Measurements from ENCODE around the gene TMIGD1.

The TMIGD1 gene

DNA sequence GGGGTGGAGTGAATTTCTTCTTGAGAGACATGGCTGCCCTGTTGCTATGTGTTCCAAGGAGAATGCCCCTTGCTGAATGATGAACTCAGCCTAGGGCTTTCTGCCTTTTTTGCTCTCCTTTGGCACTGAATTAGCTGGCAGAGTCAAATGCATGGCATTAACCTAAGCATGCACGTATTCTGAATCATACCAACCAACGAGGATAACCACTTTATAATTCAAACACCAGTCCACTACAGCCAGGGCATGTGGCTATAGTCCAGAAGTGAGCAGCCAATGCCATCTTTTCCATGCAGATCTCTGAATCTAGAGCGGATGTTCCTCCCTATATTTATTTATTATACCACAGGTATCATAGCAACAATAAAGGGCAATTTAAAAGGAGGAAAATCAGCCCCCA, 15.7 kb downstream of the TMIGD1 start:
- DNase-seq (ENCODE audit: insufficient read length, low spot score) (no peak), FAIRE-seq (no peak)
- no peak for TF ChIP-seq SPI1 (IDR thresholded peaks at IDR 0.05; ENCODE audit: low read depth, low read length)
- no peak for TF ChIP-seq TAF1 (IDR thresholded peaks at IDR 0.05; ENCODE audit: low read depth, low read length)
- TF ChIP-seq POLR2A (IDR thresholded peaks at IDR 0.05; ENCODE audit: low read depth, low read length) = no peak
- no peak for TF ChIP-seq POU2F2 (IDR thresholded peaks at IDR 0.05; ENCODE audit: low read depth, low read length)
- no peak for TF ChIP-seq PAX5 (IDR thresholded peaks at IDR 0.05; ENCODE audit: insufficient read depth, low read length, severe bottlenecking)
- no peak for TF ChIP-seq POLR2AphosphoS5 (IDR thresholded peaks at IDR 0.05; ENCODE audit: low read depth, low read length)

GRCh38 chr17:30316736-30317135, 17.1 kb downstream of the TMIGD1 start:
- no peak for FAIRE-seq
- no peak for DNase-seq (ENCODE audit: insufficient read length, low spot score)
- TF ChIP-seq POLR2AphosphoS5 (IDR thresholded peaks at IDR 0.05; ENCODE audit: low read depth, low read length) = no peak

GRCh38 chr17:30315106-30315505, 18.8 kb downstream of the TMIGD1 start:
- DNase-seq (ENCODE audit: insufficient read length, low spot score) (no peak), FAIRE-seq (no peak)
- no peak for TF ChIP-seq TAF1 (IDR thresholded peaks at IDR 0.05; ENCODE audit: low read depth, low read length)
- TF ChIP-seq PAX5 (IDR thresholded peaks at IDR 0.05; ENCODE audit: insufficient read depth, low read length, severe bottlenecking) = no peak
- TF ChIP-seq POLR2AphosphoS5 (IDR thresholded peaks at IDR 0.05; ENCODE audit: low read depth, low read length) = no peak
- no peak for TF ChIP-seq POU2F2 (IDR thresholded peaks at IDR 0.05; ENCODE audit: low read depth, low read length)
- no peak for TF ChIP-seq SPI1 (IDR thresholded peaks at IDR 0.05; ENCODE audit: low read depth, low read length)
- TF ChIP-seq POLR2A (IDR thresholded peaks at IDR 0.05; ENCODE audit: low read depth, low read length) = no peak

DNA sequence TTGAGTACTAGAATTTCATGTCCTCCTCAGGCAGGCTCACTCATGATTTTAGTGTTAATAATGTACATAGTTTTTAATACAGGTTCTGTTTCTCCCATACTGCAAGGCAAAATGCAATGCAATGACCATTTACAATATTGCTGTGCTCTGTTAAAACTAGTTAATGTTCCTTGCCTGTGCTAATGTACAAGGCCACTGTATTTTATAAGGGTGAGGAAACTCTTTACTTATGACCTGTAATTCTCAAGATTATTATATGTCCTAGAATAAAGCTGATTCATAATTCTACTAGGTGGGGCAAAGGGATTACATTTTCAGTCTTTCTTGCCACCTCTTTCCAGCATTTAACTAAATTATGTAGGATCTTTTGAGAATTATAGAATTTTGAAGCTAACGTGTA, 19.4 kb downstream of the TMIGD1 start:
- no peak for DNase-seq (ENCODE audit: insufficient read length, low spot score)
- TF ChIP-seq POLR2AphosphoS5 (IDR thresholded peaks at IDR 0.05; ENCODE audit: low read depth, low read length) (no peak), POU2F2 (IDR thresholded peaks at IDR 0.05; ENCODE audit: low read depth, low read length) (no peak), PAX5 (IDR thresholded peaks at IDR 0.05; ENCODE audit: insufficient read depth, low read length, severe bottlenecking) (no peak), SPI1 (IDR thresholded peaks at IDR 0.05; ENCODE audit: low read depth, low read length) (no peak), POLR2A (IDR thresholded peaks at IDR 0.05; ENCODE audit: low read depth, low read length) (no peak), TAF1 (IDR thresholded peaks at IDR 0.05; ENCODE audit: low read depth, low read length) (no peak)
- no peak for FAIRE-seq

GRCh38 chr17:30312226-30312625, 21.6 kb downstream of the TMIGD1 start:
- TF ChIP-seq SPI1 (IDR thresholded peaks at IDR 0.05; ENCODE audit: low read depth, low read length) = no peak
- TF ChIP-seq TAF1 (IDR thresholded peaks at IDR 0.05; ENCODE audit: low read depth, low read length) = no peak
- no peak for TF ChIP-seq POU2F2 (IDR thresholded peaks at IDR 0.05; ENCODE audit: low read depth, low read length)
- TF ChIP-seq POLR2AphosphoS5 (IDR thresholded peaks at IDR 0.05; ENCODE audit: low read depth, low read length) = no peak
- no peak for TF ChIP-seq POLR2A (IDR thresholded peaks at IDR 0.05; ENCODE audit: low read depth, low read length)
- TF ChIP-seq PAX5 (IDR thresholded peaks at IDR 0.05; ENCODE audit: insufficient read depth, low read length, severe bottlenecking) = no peak
- FAIRE-seq = no peak
- no peak for DNase-seq (ENCODE audit: insufficient read length, low spot score)

DNA sequence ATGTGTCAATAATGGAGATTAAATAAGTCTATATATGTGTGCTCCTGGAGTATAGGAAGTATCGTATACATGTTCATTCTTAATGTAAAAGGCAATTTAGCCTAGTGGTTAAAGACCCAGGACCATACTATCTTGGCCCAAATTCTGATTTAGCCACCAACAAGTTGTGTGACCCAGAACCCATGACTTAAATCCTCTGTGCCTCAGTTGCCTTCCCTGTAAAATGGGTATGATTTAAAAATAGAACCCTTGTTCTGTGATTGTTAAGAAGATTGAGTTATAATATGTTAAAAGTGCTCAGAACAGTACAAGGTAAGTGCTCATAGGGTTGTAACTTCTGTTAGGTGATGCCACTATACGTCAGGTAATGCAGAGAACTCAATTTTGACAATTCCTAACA, 23.3 kb downstream of the TMIGD1 start:
- no peak for FAIRE-seq
- DNase-seq (ENCODE audit: insufficient read length, low spot score) = no peak
- TF ChIP-seq POLR2A (IDR thresholded peaks at IDR 0.05; ENCODE audit: low read depth, low read length) (no peak), PAX5 (IDR thresholded peaks at IDR 0.05; ENCODE audit: insufficient read depth, low read length, severe bottlenecking) (no peak), SPI1 (IDR thresholded peaks at IDR 0.05; ENCODE audit: low read depth, low read length) (no peak), TAF1 (IDR thresholded peaks at IDR 0.05; ENCODE audit: low read depth, low read length) (no peak), POLR2AphosphoS5 (IDR thresholded peaks at IDR 0.05; ENCODE audit: low read depth, low read length) (no peak), POU2F2 (IDR thresholded peaks at IDR 0.05; ENCODE audit: low read depth, low read length) (no peak)

DNA sequence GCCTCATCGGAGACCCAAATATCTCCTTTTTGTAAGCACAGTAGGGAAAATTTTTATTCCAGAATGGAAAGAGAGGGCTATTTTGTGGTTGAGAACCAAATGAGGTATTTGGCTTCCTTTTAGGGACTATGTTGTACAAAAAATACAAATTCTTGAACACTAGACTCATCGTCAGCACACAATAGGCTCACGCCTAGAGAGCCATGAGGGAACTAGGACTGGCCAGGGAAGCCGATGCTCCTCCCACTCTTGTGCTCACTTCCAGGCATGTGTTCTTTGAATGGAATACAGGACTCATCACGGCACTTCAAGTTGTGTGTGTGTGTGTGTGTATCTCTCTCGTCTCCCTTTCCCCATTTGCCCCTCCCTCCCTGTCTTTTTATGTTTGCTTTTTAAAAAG, 24.3 kb downstream of the TMIGD1 start:
- TF ChIP-seq SPI1 (IDR thresholded peaks at IDR 0.05; ENCODE audit: low read depth, low read length) (no peak), PAX5 (IDR thresholded peaks at IDR 0.05; ENCODE audit: insufficient read depth, low read length, severe bottlenecking) (no peak), POLR2AphosphoS5 (IDR thresholded peaks at IDR 0.05; ENCODE audit: low read depth, low read length) (no peak), TAF1 (IDR thresholded peaks at IDR 0.05; ENCODE audit: low read depth, low read length) (no peak), POU2F2 (IDR thresholded peaks at IDR 0.05; ENCODE audit: low read depth, low read length) (no peak), POLR2A (IDR thresholded peaks at IDR 0.05; ENCODE audit: low read depth, low read length) (no peak)
- no peak for DNase-seq (ENCODE audit: insufficient read length, low spot score)
- no peak for FAIRE-seq

DNA sequence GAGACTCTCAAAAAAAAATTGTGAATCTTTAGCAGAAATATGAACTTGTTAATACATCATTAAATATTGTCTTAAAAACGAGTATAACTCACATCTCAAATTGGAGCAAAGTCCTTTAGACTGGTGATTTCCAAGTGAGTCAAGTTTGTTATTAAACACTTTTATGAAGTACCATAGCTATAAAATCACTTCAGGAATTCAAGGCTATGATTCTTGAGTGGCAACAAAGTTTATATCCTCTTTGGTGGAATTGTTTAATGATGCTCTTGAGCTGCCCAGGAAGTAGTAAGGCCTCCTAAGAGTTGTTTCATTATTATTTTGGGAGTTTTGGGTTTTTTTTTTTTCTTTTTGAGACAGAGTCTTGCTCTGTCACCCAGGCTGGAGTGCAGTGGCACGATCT, 25.5 kb downstream of the TMIGD1 start:
- no peak for TF ChIP-seq PAX5 (IDR thresholded peaks at IDR 0.05; ENCODE audit: insufficient read depth, low read length, severe bottlenecking)
- no peak for TF ChIP-seq POU2F2 (IDR thresholded peaks at IDR 0.05; ENCODE audit: low read depth, low read length)
- TF ChIP-seq POLR2AphosphoS5 (IDR thresholded peaks at IDR 0.05; ENCODE audit: low read depth, low read length) = no peak
- TF ChIP-seq TAF1 (IDR thresholded peaks at IDR 0.05; ENCODE audit: low read depth, low read length) = no peak
- TF ChIP-seq POLR2A (IDR thresholded peaks at IDR 0.05; ENCODE audit: low read depth, low read length) = no peak
- no peak for TF ChIP-seq SPI1 (IDR thresholded peaks at IDR 0.05; ENCODE audit: low read depth, low read length)
- no peak for DNase-seq (ENCODE audit: insufficient read length, low spot score)
- FAIRE-seq = no peak

GRCh38 chr17:30304778-30305177, 29.1 kb downstream of the TMIGD1 start:
- DNase-seq (ENCODE audit: insufficient read length, low spot score) (no peak), FAIRE-seq (no peak)
- no peak for TF ChIP-seq POU2F2 (IDR thresholded peaks at IDR 0.05; ENCODE audit: low read depth, low read length)
- TF ChIP-seq POLR2A (IDR thresholded peaks at IDR 0.05; ENCODE audit: low read depth, low read length) = no peak
- no peak for TF ChIP-seq TAF1 (IDR thresholded peaks at IDR 0.05; ENCODE audit: low read depth, low read length)
- no peak for TF ChIP-seq POLR2AphosphoS5 (IDR thresholded peaks at IDR 0.05; ENCODE audit: low read depth, low read length)
- no peak for TF ChIP-seq SPI1 (IDR thresholded peaks at IDR 0.05; ENCODE audit: low read depth, low read length)
- no peak for TF ChIP-seq PAX5 (IDR thresholded peaks at IDR 0.05; ENCODE audit: insufficient read depth, low read length, severe bottlenecking)

GRCh38 chr17:30302241-30302640, 31.6 kb downstream of the TMIGD1 start:
- no peak for FAIRE-seq

More at GRCh38 chr17:30302241-30302640, 31.6 kb downstream of the TMIGD1 start:
- TF ChIP-seq POLR2AphosphoS5 (IDR thresholded peaks at IDR 0.05; ENCODE audit: low read depth, low read length) (no peak), POLR2A (IDR thresholded peaks at IDR 0.05; ENCODE audit: low read depth, low read length) (no peak), TAF1 (IDR thresholded peaks at IDR 0.05; ENCODE audit: low read depth, low read length) (no peak), POU2F2 (IDR thresholded peaks at IDR 0.05; ENCODE audit: low read depth, low read length) (no peak), SPI1 (IDR thresholded peaks at IDR 0.05; ENCODE audit: low read depth, low read length) (no peak), PAX5 (IDR thresholded peaks at IDR 0.05; ENCODE audit: insufficient read depth, low read length, severe bottlenecking) (no peak)
- DNase-seq (ENCODE audit: insufficient read length, low spot score) = no peak
